Loucy (cell line): ENCODE results near the gene PLEKHA7.

ENCODE experiments used
- H2AFZ ChIP-seq: fragments of 200-600 bp; sonication (generic); 2 replicates; pipeline ENCODE4 v1.6.0; 2016; ENCODE audit warnings: antibody characterized with exemption, mild to moderate bottlenecking, low read length, moderate library complexity
- H3F3A ChIP-seq: fragments of 200-600 bp; 2 replicates; pipeline ENCODE4 v1.6.0; 2016; ENCODE audit warnings: antibody characterized with exemption, low read depth, mild to moderate bottlenecking
- H3K27me3 ChIP-seq: fragments of 200-600 bp; sonication (generic); 2 replicates; pipeline ENCODE4 v1.6.1; 2014; ENCODE audit warnings: low read length, mild to moderate bottlenecking; ENCODE audit not compliant: insufficient read depth, poor library complexity, severe bottlenecking
- H3K36me3 ChIP-seq: fragments of 200-600 bp; sonication (generic); 2 replicates; pipeline ENCODE4 v1.6.1; 2016; ENCODE audit warnings: low read length; ENCODE audit not compliant: insufficient read depth
- H3K4me1 ChIP-seq: fragments of 200-600 bp; sonication (generic); 2 replicates; pipeline ENCODE4 v1.5.1; 2014; ENCODE audit warnings: low read length, mild to moderate bottlenecking; ENCODE audit not compliant: insufficient read depth, poor library complexity, severe bottlenecking
- H3K4me2 ChIP-seq: fragments of 200-600 bp; sonication (generic); 2 replicates; pipeline ENCODE4 v1.6.0; 2014; ENCODE audit warnings: antibody characterized with exemption, low read length, low read depth, mild to moderate bottlenecking; ENCODE audit not compliant: poor library complexity, severe bottlenecking
- H3K4me3 ChIP-seq: fragments of 200-600 bp; sonication (generic); 2 replicates; pipeline ENCODE4 v1.5.1; 2014; ENCODE audit warnings: low read length, mild to moderate bottlenecking, mixed read lengths; ENCODE audit not compliant: poor library complexity, severe bottlenecking
- H3K79me2 ChIP-seq: fragments of 200-600 bp; sonication (generic); 2 replicates; pipeline ENCODE4 v1.6.1; 2014; ENCODE audit warnings: low read length; ENCODE audit not compliant: insufficient read depth
- H3K9ac ChIP-seq: fragments of 200-600 bp; sonication (generic); 2 replicates; pipeline ENCODE4 v1.6.0; 2014; ENCODE audit warnings: mild to moderate bottlenecking, low read depth, low read length, moderate library complexity; ENCODE audit not compliant: poor library complexity, severe bottlenecking
- H3K9me2 ChIP-seq: fragments of 200-600 bp; sonication (generic); replicated peaks from 2 replicates; pipeline ENCODE4 v1.6.1; 2016; ENCODE audit warnings: low read depth, low read length, mixed read lengths
- H3K9me3 ChIP-seq: fragments of 200-600 bp; sonication (generic); 2 replicates; pipeline ENCODE4 v1.6.1; 2014; ENCODE audit warnings: mild to moderate bottlenecking, antibody characterized with exemption, low read length, low read depth; ENCODE audit not compliant: insufficient read depth
- H4K20me1 ChIP-seq: fragments of 200-600 bp; sonication (generic); 2 replicates; pipeline ENCODE4 v1.6.0; 2014; ENCODE audit warnings: antibody characterized with exemption, low read length, mild to moderate bottlenecking; ENCODE audit not compliant: insufficient read depth, poor library complexity, severe bottlenecking
- EZH2phosphoT487 ChIP-seq: fragments of 200-600 bp; IDR thresholded peaks from 2 replicates; pipeline ENCODE4 v1.6.1; 2018; ENCODE audit warnings: antibody characterized with exemption, mild to moderate bottlenecking, moderate library complexity, borderline replicate concordance
- TF ChIP-seq, protein P1 (sequence below): fragments of 200-600 bp; sonication (generic); conservative IDR thresholded peaks from 2 replicates; pipeline ENCODE4 v1.5.1; 2014; ENCODE audit warnings: mild to moderate bottlenecking, antibody characterized with exemption, low read length

Gene PLEKHA7

DNA sequence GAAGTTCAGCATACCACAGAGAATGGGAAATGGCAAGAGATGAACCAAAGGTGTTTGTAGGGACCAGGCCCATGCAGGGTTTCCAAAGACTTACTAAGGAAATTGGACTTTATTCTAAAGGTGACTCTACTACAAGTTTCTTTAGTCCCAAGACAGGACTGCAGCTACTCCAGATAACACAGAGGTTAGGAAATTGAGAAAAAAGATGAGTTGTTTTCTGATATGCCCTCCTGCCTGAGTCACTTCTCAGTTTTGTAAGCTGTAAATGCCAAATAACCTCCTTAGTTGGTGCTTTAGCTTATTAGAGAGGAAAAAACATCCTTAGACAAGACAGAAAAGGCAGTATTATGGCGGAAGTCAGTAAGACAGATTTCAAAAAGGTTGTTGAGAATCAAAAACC lies 179.8 kb downstream of the PLEKHA7 start:
- no peaks in the 10 kb centered on the region for H3F3A ChIP-seq
- TF ChIP-seq, protein P1, sequence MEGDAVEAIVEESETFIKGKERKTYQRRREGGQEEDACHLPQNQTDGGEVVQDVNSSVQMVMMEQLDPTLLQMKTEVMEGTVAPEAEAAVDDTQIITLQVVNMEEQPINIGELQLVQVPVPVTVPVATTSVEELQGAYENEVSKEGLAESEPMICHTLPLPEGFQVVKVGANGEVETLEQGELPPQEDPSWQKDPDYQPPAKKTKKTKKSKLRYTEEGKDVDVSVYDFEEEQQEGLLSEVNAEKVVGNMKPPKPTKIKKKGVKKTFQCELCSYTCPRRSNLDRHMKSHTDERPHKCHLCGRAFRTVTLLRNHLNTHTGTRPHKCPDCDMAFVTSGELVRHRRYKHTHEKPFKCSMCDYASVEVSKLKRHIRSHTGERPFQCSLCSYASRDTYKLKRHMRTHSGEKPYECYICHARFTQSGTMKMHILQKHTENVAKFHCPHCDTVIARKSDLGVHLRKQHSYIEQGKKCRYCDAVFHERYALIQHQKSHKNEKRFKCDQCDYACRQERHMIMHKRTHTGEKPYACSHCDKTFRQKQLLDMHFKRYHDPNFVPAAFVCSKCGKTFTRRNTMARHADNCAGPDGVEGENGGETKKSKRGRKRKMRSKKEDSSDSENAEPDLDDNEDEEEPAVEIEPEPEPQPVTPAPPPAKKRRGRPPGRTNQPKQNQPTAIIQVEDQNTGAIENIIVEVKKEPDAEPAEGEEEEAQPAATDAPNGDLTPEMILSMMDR, result no peak
- no peak for TF ChIP-seq EZH2phosphoT487

GRCh38 chr11:16833026-16833425 lies 181.2 kb downstream of the PLEKHA7 start:
- no peaks in the 10 kb centered on the region for H3K4me1 ChIP-seq
- H3F3A ChIP-seq, result no peaks in the 10 kb centered on the region
- no peak overlapping the region for H3K9ac ChIP-seq
- H3K27me3 ChIP-seq, result no peaks in the 10 kb centered on the region
- no peaks in the 10 kb centered on the region for H3K9me3 ChIP-seq
- no peak overlapping the region for H3K4me3 ChIP-seq
- H2AFZ ChIP-seq, result no peak overlapping the region
- H3K9me2 ChIP-seq, result no peaks in the 10 kb centered on the region
- no peak for TF ChIP-seq EZH2phosphoT487
- TF ChIP-seq, protein P1, result no peak
- no peaks in the 10 kb centered on the region for H3K79me2 ChIP-seq
- peaks cover 5% of the 10 kb centered on the region; the same call in 1 of the 2 replicates for H3K36me3 ChIP-seq
- no peak overlapping the region for H3K4me2 ChIP-seq
- no peaks in the 10 kb centered on the region for H4K20me1 ChIP-seq

More for the DNA sequence above, 179.8 kb downstream of the PLEKHA7 start:
- Histone ChIP-seq H3K9me3 (no peaks in the 10 kb centered on the region), H3K4me2 (no peak overlapping the region), H3K79me2 (no peaks in the 10 kb centered on the region), H2AFZ (no peak overlapping the region), H3K27me3 (no peaks in the 10 kb centered on the region), H3K9ac (no peak overlapping the region), H3K4me1 (no peaks in the 10 kb centered on the region), H3K9me2 (no peaks in the 10 kb centered on the region), H3K4me3 (no peak overlapping the region), H4K20me1 (no peaks in the 10 kb centered on the region), H3K36me3 (no peaks in the 10 kb centered on the region)

DNA sequence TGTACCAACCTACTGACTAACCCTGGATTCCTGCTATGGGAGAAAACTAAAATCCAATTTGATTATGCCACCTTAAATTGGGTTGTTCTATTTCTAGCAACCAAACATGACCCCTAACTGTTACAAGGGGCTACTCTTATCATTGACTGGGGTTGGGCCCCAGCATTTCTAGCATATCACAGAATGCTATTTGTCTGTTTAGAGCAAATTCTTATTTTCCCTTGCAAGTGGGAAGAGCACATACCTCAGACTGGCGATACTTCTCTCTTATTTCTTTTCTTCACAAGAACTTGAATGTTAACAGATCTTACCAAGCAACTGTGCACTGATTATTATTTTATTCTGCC lies 182.0 kb downstream of the PLEKHA7 start:
- H3K9me2 ChIP-seq, result no peaks in the 10 kb centered on the region
- H2AFZ ChIP-seq, result no peak overlapping the region
- H4K20me1 ChIP-seq, result no peaks in the 10 kb centered on the region
- no peak overlapping the region for H3K4me2 ChIP-seq
- H3K9ac ChIP-seq, result no peak overlapping the region
- no peak overlapping the region for H3K4me3 ChIP-seq
- H3K36me3 ChIP-seq, result peaks cover 9% of the 10 kb centered on the region; the same call in 1 of the 2 replicates
- no peaks in the 10 kb centered on the region for H3F3A ChIP-seq
- TF ChIP-seq, protein P1, result no peak
- TF ChIP-seq EZH2phosphoT487, result no peak
- H3K9me3 ChIP-seq, result no peaks in the 10 kb centered on the region
- H3K79me2 ChIP-seq, result no peaks in the 10 kb centered on the region
- H3K27me3 ChIP-seq, result no peaks in the 10 kb centered on the region
- no peaks in the 10 kb centered on the region for H3K4me1 ChIP-seq
